WTC11 (cell line): ENCODE measurements around the gene RNF146. TPM values are rescaled to one million over a fixed set of nuclear protein-coding genes. Genes with fewer than 3 reads are reported as not detected.

ENCODE experiments used
- ATAC-seq: fragments of 200-7000 bp; cut with Tn5 transposase; 2 replicates; pipeline ENCODE4 v1.10.0; 2021; ENCODE audit warnings: mild to moderate bottlenecking, moderate library complexity
- CTCF ChIA-PET: fragments of 300-600 bp; sonication (Branson Sonifier 250); formaldehyde crosslinking; loops from one replicate; lab custom pipeline; 2021; ENCODE audit warnings: antibody characterized with exemption; lab: Charles Lee
- POLR2A ChIA-PET: fragments of 350-600 bp; sonication (Branson Sonifier 250); formaldehyde crosslinking; loops from one replicate; lab custom pipeline; 2021; ENCODE audit warnings: antibody characterized with exemption; lab: Charles Lee
- DNase-seq: peaks from one replicate; pipeline ENCODE4 v3.0.0; 2021; ENCODE audit warnings: low spot score
- H3K27ac Mint-ChIP-seq: 2 replicates; pipeline ENCODE4 v1.8.0; 2021; ENCODE audit warnings: mixed read lengths
- H3K27me3 Mint-ChIP-seq: 2 replicates; pipeline ENCODE4 v1.8.0; 2021; ENCODE audit warnings: low read depth, mild to moderate bottlenecking, moderate library complexity, mixed read lengths
- H3K36me3 Mint-ChIP-seq: 2 replicates; pipeline ENCODE4 v1.8.0; 2021; ENCODE audit warnings: mixed read lengths
- H3K4me1 Mint-ChIP-seq: 2 replicates; pipeline ENCODE4 v1.8.0; 2022; ENCODE audit warnings: mixed read lengths
- H3K4me3 Mint-ChIP-seq: 2 replicates; pipeline ENCODE4 v1.8.0; 2021; ENCODE audit warnings: mild to moderate bottlenecking, moderate library complexity, mixed read lengths
- H3K9me3 Mint-ChIP-seq: 2 replicates; pipeline ENCODE4 v1.8.0; 2021; ENCODE audit warnings: mixed read lengths
- CBFB ChIP-seq: sonication (generic); formaldehyde crosslinking; IDR thresholded peaks from 2 replicates; pipeline ENCODE4 v1.8.1; 2022; ENCODE audit warnings: mild to moderate bottlenecking, low read depth, missing genetic modification reagents
- CREB1 ChIP-seq: sonication (generic); formaldehyde crosslinking; IDR thresholded peaks from 2 replicates; pipeline ENCODE4 v1.8.0; 2023; ENCODE audit warnings: mild to moderate bottlenecking, missing genetic modification reagents
- CREM ChIP-seq: sonication (generic); formaldehyde crosslinking; IDR thresholded peaks from 2 replicates; pipeline ENCODE4 v1.8.1; 2022; ENCODE audit warnings: mild to moderate bottlenecking, missing genetic modification reagents, moderate library complexity
- FOXP1 ChIP-seq: sonication (generic); formaldehyde crosslinking; IDR thresholded peaks from 2 replicates; pipeline ENCODE4 v1.8.0; 2022; ENCODE audit warnings: missing genetic modification reagents, mild to moderate bottlenecking, moderate library complexity, borderline replicate concordance
- FOXP4 ChIP-seq: sonication (generic); formaldehyde crosslinking; IDR thresholded peaks from 2 replicates; pipeline ENCODE4 v1.8.0; 2022; ENCODE audit warnings: mild to moderate bottlenecking, missing genetic modification reagents
- MYBL2 ChIP-seq: sonication (generic); formaldehyde crosslinking; IDR thresholded peaks from 2 replicates; pipeline ENCODE4 v1.8.1; 2023; ENCODE audit warnings: mild to moderate bottlenecking, moderate library complexity, missing genetic modification reagents
- NR1H2 ChIP-seq: sonication (generic); formaldehyde crosslinking; IDR thresholded peaks from 2 replicates; pipeline ENCODE4 v1.9.0; 2021; ENCODE audit warnings: mild to moderate bottlenecking, moderate library complexity, missing genetic modification reagents
- NR2C2 ChIP-seq: sonication (generic); formaldehyde crosslinking; IDR thresholded peaks from 2 replicates; pipeline ENCODE4 v1.8.0; 2022; ENCODE audit warnings: mild to moderate bottlenecking, missing genetic modification reagents
- PRDM15 ChIP-seq: sonication (generic); formaldehyde crosslinking; IDR thresholded peaks from 2 replicates; pipeline ENCODE4 v1.8.0; 2022; ENCODE audit warnings: missing genetic modification reagents
- PREB ChIP-seq: sonication (generic); formaldehyde crosslinking; IDR thresholded peaks from 2 replicates; pipeline ENCODE4 v1.8.1; 2022; ENCODE audit warnings: mild to moderate bottlenecking, missing genetic modification reagents, moderate library complexity, borderline replicate concordance
- PRRX2 ChIP-seq: fragments of 250-450 bp; sonication (Bioruptor Pico); IDR thresholded peaks from 2 replicates; pipeline ENCODE4 v1.8.0; 2021; ENCODE audit warnings: mild to moderate bottlenecking
- ZNF121 ChIP-seq: sonication (generic); formaldehyde crosslinking; IDR thresholded peaks from 2 replicates; pipeline ENCODE4 v1.8.0; 2023; ENCODE audit warnings: missing genetic modification reagents
- ZNF219 ChIP-seq: sonication (generic); formaldehyde crosslinking; IDR thresholded peaks from 2 replicates; pipeline ENCODE4 v1.8.0; 2023; ENCODE audit warnings: missing genetic modification reagents, mild to moderate bottlenecking, borderline replicate concordance
- ZNF232 ChIP-seq: sonication (generic); formaldehyde crosslinking; IDR thresholded peaks from 2 replicates; pipeline ENCODE4 v1.8.0; 2022; ENCODE audit warnings: mild to moderate bottlenecking, missing genetic modification reagents
- total RNA-seq: library from RNA; stranded (reverse); gene quantifications from 3 replicates; pipeline ENCODE4 v1.2.3, GENCODE V29; 2021
- TF ChIP-seq, protein P1 (sequence below): sonication (generic); formaldehyde crosslinking; IDR thresholded peaks from 2 replicates; pipeline ENCODE4 v1.8.1; 2023; ENCODE audit warnings: mild to moderate bottlenecking, missing genetic modification reagents
- TF ChIP-seq, protein P2 (sequence below): sonication (generic); formaldehyde crosslinking; IDR thresholded peaks from 2 replicates; pipeline ENCODE4 v1.8.1; 2022; ENCODE audit warnings: low read depth, missing genetic modification reagents, borderline replicate concordance

The RNF146 gene
- total RNA-seq, 1 experiment from 2014 or later, result 27.3 TPM

- DNase-seq, result no peak
- Mint-ChIP-seq H3K27ac (no peak overlapping the region), H3K9me3 (no peaks in the 10 kb centered on the region), H3K36me3 (peaks cover 4% of the 10 kb centered on the region), H3K27me3 (no peaks in the 10 kb centered on the region), H3K4me3 (no peak overlapping the region), H3K4me1 (peaks cover 13% of the 10 kb centered on the region)
- ChIA-PET POLR2A (no interaction called here), CTCF (no interaction called here)
- no peak for TF ChIP-seq ZNF121
- no peak for TF ChIP-seq PRRX2 (CRISPR knock-in tag)
- TF ChIP-seq PREB (CRISPR knock-in tag), result no peak
- no peak for TF ChIP-seq PRDM15 (CRISPR knock-in tag)
- TF ChIP-seq, protein P1, sequence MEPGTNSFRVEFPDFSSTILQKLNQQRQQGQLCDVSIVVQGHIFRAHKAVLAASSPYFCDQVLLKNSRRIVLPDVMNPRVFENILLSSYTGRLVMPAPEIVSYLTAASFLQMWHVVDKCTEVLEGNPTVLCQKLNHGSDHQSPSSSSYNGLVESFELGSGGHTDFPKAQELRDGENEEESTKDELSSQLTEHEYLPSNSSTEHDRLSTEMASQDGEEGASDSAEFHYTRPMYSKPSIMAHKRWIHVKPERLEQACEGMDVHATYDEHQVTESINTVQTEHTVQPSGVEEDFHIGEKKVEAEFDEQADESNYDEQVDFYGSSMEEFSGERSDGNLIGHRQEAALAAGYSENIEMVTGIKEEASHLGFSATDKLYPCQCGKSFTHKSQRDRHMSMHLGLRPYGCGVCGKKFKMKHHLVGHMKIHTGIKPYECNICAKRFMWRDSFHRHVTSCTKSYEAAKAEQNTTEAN, result no peak
- TF ChIP-seq CREB1 (CRISPR knock-in tag), result no peak
- ATAC-seq, result no peak
Observed at GRCh38 chr6:127276331-127276730, 9.7 kb downstream of the RNF146 start.

GRCh38 chr6:127277878-127278843 lies 11.5 kb downstream of the RNF146 start:
- ChIA-PET POLR2A (interaction anchor here (1.4 kb wide), 1 partner anchor 14 kb away, joined by 4 read pairs; no protein-coding TSS in a partner anchor), CTCF (interaction anchor here (0.8 kb wide), 1 partner anchor 12 kb away, joined by 3 read pairs; the partner anchor contains the start of gene RNF146)
- ATAC-seq (no peak), DNase-seq (no peak)
- TF ChIP-seq PREB (CRISPR knock-in tag) (no peak), NR2C2 (CRISPR knock-in tag) (no peak), ZNF232 (no peak), MYBL2 (CRISPR knock-in tag) (no peak), ZNF219 (no peak), CREM (CRISPR knock-in tag) (no peak), FOXP4 (CRISPR knock-in tag) (no peak), CBFB (CRISPR knock-in tag) (no peak), FOXP1 (CRISPR knock-in tag) (no peak), NR1H2 (CRISPR knock-in tag) (no peak)
- TF ChIP-seq, protein P2, sequence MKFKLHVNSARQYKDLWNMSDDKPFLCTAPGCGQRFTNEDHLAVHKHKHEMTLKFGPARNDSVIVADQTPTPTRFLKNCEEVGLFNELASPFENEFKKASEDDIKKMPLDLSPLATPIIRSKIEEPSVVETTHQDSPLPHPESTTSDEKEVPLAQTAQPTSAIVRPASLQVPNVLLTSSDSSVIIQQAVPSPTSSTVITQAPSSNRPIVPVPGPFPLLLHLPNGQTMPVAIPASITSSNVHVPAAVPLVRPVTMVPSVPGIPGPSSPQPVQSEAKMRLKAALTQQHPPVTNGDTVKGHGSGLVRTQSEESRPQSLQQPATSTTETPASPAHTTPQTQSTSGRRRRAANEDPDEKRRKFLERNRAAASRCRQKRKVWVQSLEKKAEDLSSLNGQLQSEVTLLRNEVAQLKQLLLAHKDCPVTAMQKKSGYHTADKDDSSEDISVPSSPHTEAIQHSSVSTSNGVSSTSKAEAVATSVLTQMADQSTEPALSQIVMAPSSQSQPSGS (CRISPR knock-in tag), result no peak
- H3K4me3 Mint-ChIP-seq, result no peak overlapping the region
- peaks cover 17% of the 10 kb centered on the region for H3K36me3 Mint-ChIP-seq
- H3K27me3 Mint-ChIP-seq, result no peaks in the 10 kb centered on the region
- peaks cover 5% of the 10 kb centered on the region; the same call in 1 of the 2 replicates for H3K4me1 Mint-ChIP-seq
- H3K27ac Mint-ChIP-seq, result no peak overlapping the region
- H3K9me3 Mint-ChIP-seq, result no peaks in the 10 kb centered on the region
